ENCODE results near the gene AKAP13.

AKAP13 gene

DNA sequence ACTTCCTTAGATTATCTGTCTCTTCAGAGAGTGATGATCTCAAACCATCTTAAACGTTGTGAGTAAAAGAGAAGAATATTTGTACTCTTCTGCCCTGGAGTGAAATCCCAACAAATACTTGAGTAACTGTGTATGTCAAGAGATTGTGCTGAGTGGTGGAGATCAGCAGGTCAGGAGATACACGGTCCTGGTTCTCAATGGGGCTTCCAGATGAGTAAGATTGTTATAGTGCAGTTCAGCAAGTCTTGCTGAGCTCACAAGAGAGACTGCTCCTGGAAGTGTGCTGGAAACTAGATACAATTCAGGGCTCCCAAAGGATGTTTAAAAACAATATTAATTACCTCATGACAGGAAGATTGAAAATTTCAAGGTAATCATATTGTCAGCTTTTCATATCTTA, 184.3 kb downstream of the AKAP13 start:
- no peak for DNase-seq (ENCODE audit: low read depth, low spot score)
- no peak overlapping the region for H3K4me3 ChIP-seq (ENCODE audit: low read depth, low read length)
- TF ChIP-seq, protein P1, sequence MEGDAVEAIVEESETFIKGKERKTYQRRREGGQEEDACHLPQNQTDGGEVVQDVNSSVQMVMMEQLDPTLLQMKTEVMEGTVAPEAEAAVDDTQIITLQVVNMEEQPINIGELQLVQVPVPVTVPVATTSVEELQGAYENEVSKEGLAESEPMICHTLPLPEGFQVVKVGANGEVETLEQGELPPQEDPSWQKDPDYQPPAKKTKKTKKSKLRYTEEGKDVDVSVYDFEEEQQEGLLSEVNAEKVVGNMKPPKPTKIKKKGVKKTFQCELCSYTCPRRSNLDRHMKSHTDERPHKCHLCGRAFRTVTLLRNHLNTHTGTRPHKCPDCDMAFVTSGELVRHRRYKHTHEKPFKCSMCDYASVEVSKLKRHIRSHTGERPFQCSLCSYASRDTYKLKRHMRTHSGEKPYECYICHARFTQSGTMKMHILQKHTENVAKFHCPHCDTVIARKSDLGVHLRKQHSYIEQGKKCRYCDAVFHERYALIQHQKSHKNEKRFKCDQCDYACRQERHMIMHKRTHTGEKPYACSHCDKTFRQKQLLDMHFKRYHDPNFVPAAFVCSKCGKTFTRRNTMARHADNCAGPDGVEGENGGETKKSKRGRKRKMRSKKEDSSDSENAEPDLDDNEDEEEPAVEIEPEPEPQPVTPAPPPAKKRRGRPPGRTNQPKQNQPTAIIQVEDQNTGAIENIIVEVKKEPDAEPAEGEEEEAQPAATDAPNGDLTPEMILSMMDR (IDR thresholded peaks at IDR 0.05; ENCODE audit: low read depth, low read length) = no peak
- in situ Hi-C loops (cut with HindIII; ENCODE audit: low sequenced_read_pairs) = no loop called here

DNA sequence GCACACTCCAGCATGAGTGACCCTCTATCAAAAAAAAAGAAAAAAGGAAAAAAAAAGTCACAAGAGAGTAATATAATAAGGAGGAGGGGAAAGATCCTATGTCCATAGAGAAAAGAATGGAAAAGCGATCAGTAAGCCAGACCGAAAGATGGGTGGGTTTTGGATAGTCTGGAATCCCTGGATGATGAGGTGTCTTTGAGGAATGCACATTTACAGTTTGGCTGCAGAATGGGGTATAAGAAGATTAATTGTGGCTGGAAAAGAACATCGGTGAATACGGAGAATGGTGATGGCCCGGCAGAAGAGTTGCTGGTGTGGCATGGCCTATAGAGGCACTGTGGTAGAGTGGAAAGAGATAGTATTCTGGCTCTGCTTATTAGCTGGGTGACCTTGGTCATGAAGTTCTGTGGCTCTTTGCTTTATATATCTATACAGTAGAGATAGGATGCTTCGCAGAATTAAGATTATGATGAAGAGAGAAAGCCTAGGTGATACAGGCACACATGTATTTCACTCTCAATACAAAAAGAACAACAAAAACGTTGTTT, 187.9 kb downstream of the AKAP13 start:
- TF ChIP-seq, protein P1 (IDR thresholded peaks at IDR 0.05; ENCODE audit: low read depth, low read length) = no peak
- no peak for DNase-seq (ENCODE audit: low read depth, low spot score)
- no peak overlapping the region for H3K4me3 ChIP-seq (ENCODE audit: low read depth, low read length)
- in situ Hi-C loops (cut with HindIII; ENCODE audit: low sequenced_read_pairs) = no loop called here

DNA sequence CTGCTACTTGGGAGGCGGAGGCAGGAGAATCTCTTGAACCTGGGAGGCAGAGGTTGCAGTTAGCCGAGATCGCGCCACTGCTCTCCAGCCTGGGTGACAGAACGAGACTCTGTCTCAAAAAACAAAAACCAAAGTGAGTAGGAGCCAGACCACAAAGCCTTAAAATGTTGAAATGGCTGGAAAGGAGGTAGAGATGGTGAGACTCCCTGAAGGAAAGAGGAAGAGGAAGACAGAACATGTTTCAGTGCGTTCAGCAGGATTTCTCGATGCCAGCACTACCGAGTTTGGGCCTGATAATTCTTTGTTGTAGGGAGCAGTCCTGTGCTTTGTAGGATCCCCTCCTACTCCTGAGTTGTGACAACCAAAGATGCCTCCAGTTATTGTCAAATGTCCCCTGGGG, 189.9 kb downstream of the AKAP13 start:
- in situ Hi-C loops (cut with HindIII; ENCODE audit: low sequenced_read_pairs) = no loop called here

DNA sequence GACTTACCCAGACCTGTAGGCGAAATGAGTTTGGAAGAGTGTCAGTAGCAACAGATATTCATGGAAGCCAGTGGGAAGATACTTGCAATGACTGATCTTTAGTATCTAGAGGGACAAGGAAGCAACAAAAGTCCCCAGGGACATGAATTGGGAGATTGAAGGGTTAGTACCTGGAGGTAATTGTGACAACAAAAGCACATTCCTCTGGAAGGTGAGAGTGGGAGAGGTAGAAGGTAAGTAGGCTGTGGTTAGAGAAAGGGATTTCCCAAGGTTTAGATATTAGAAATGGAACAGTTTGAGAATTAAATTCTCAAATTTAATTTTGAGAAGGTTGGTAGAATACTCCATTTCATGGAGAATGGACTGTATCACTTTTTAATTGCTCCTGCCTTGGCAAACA, 191.4 kb downstream of the AKAP13 start:
- no peak overlapping the region for H3K4me3 ChIP-seq (ENCODE audit: low read depth, low read length)
- TF ChIP-seq, protein P1 (IDR thresholded peaks at IDR 0.05; ENCODE audit: low read depth, low read length) = no peak
- DNase-seq (ENCODE audit: low read depth, low spot score) = no peak
- in situ Hi-C loops (cut with HindIII; ENCODE audit: low sequenced_read_pairs) = no loop called here

More for the DNA sequence above, 189.9 kb downstream of the AKAP13 start:
- H3K4me3 ChIP-seq (ENCODE audit: low read depth, low read length) = no peak overlapping the region
- DNase-seq (ENCODE audit: low read depth, low spot score) = no peak
- TF ChIP-seq, protein P1 (IDR thresholded peaks at IDR 0.05; ENCODE audit: low read depth, low read length) = no peak

DNA sequence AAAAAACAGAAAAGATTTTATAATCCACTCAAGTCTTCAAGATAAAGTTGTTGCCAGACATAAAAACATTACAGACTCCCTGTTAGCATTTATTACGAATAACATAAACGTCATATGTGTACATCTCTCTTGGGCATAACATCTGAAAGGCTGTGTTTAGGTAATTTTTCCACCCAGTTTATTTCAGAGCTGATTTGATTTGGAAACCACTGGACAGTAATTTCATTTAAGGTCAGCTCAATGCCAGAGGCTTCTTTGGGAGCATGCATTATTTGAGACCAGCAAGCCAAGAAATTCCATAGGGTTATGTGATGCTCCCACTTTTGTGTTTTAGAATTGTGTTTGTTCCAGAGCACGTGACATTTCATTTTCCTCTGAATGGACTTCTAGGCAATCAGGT, 196.0 kb downstream of the AKAP13 start:
- TF ChIP-seq, protein P1 (IDR thresholded peaks at IDR 0.05; ENCODE audit: low read depth, low read length) = no peak
- H3K4me3 ChIP-seq (ENCODE audit: low read depth, low read length) = no peak overlapping the region
- no peak for DNase-seq (ENCODE audit: low read depth, low spot score)
- in situ Hi-C loops (cut with HindIII; ENCODE audit: low sequenced_read_pairs) = no loop called here

DNA sequence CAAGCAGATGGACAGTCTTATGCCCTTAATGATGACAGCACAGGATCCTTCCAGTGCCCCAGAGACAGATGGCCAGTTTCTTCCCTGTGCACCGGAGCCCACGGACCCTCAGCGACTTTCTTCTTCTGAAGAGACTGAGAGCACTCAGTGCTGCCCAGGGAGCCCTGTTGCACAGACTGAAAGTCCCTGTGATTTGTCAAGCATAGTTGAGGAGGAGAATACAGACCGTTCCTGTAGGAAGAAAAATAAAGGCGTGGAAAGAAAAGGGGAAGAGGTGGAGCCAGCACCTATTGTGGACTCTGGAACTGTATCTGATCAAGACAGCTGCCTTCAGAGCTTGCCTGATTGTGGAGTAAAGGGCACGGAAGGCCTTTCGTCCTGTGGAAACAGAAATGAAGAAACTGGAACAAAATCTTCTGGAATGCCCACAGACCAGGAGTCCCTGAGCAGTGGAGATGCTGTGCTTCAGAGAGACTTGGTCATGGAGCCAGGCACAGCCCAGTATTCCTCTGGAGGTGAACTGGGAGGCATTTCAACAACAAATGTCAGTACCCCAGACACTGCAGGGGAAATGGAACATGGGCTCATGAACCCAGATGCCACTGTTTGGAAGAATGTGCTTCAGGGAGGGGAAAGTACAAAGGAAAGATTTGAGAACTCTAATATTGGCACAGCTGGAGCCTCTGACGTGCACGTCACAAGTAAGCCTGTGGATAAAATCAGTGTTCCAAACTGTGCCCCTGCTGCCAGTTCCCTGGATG, 198.7 kb downstream of the AKAP13 start:
- H3K4me3 ChIP-seq (ENCODE audit: low read depth, low read length) = no peak overlapping the region
- no peak for DNase-seq (ENCODE audit: low read depth, low spot score)
- TF ChIP-seq, protein P1 (IDR thresholded peaks at IDR 0.05; ENCODE audit: low read depth, low read length) = no peak
- in situ Hi-C loops (cut with HindIII; ENCODE audit: low sequenced_read_pairs) = no loop called here
